ENCODE data around the gene OSBPL6.

- TF ChIP-seq CTCF (IDR thresholded peaks at IDR 0.05 in 8 of 11, conservative IDR thresholded peaks at IDR 0.05 in 3 of 11) (no peak), POLR2AphosphoS5 (IDR thresholded peaks at IDR 0.05) (no peak)
These were observed 6.0 kb downstream of the OSBPL6 start for GRCh38 chr2:178200331-178200730.
